HG02938 (cell line): Measurements from ENCODE around the gene PRKCB.
"Not testable (repeated sequence)": the region's sequence is repeated elsewhere in the genome, so short reads cannot be mapped to it uniquely, and the experiment has no call there.

Source experiments
- ATAC-seq: cut with Tn5 transposase; IDR thresholded peaks from one replicate; pipeline ENCODE4 v1.9.1; 2021; ENCODE audit warnings: mild to moderate bottlenecking, moderate library complexity; ENCODE audit not compliant: unreplicated experiment

The PRKCB gene

GRCh38 chr16:23900480-23901177, 64.8 kb downstream of the PRKCB start:
- ATAC-seq = no peak

- ATAC-seq = no peak
Measured at GRCh38 chr16:23901178-23902033, 65.6 kb downstream of the PRKCB start.

GRCh38 chr16:23902034-23902747, 66.4 kb downstream of the PRKCB start:
- no peak for ATAC-seq

DNA sequence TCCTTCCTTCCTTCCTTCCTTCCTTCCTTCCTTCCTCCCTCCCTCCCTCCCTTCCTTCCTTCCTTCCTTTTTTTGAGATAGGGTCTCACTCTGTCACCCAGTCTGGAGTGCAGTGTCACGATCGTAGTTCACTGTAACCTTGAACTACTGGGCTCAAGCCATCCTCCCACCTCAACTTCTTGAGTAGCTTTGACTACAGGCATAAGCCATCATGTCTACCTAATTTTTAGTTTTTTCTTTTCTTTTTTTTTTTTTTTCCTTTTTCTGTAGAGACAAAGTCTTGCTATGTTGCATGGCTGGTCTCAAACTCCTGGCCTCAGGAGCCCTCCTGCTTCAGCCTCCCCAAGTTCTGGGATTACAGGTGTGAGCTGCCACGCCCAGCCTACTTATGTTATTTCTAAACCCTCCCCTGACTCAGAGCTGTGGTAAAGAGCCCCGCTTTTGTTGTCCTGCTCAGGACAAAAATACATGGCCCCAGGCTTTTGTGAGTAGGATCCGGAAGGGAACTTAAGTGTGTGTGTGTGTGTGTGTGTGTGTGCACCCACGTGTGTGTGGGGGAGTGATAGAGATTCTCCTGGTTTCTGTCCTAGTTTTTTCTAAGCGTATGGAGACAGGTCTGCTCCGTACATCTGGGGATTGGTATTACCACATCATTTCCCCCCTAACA, 67.1 kb downstream of the PRKCB start:
- no peak for ATAC-seq

GRCh38 chr16:23905027-23905426, 69.2 kb downstream of the PRKCB start:
- no peak for ATAC-seq

DNA sequence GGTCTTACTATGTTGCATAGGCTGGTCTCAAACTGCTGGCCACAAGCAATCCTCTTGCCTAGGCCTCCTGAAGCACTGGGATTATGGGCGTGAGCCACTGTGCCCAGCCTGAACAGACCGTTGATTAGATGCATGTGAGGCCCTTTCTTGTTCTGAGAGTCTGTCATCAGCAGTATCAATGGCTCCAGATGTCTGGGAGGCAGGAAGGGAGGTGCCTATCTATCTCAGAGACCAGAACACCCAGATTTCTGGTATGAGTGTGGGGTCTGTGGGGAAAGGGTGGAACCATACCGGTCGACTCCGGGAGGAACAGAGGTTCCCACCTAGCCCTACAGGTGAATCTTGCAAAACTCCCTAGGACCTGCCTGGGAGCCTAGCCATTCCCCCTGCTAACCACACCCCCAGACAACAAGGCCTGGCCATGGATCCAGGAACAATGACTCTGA, 71.7 kb downstream of the PRKCB start:
- ATAC-seq = no peak

DNA sequence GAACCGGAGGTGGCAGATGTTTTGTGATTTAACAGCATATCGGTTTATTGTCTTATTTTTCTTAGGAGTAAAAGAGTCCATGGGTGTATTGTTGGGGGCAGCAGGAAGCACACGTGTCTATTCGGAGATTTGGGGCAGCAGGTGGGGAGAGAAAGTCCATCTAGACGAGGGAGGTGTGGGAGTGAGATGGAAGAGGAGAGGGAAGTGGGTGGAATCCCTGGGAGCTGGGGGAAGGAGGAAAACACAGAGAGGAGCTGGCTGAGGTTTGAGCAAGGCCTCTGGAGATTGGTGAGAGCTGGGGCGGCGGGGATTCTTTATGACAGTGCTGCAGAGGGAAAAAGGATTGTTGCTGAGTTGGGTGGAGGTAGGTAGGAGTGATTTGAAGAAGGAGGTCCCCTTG, 72.1 kb downstream of the PRKCB start:
- no peak for ATAC-seq

- ATAC-seq = no peak
Measured at GRCh38 chr16:23908790-23909189, 73.0 kb downstream of the PRKCB start.

DNA sequence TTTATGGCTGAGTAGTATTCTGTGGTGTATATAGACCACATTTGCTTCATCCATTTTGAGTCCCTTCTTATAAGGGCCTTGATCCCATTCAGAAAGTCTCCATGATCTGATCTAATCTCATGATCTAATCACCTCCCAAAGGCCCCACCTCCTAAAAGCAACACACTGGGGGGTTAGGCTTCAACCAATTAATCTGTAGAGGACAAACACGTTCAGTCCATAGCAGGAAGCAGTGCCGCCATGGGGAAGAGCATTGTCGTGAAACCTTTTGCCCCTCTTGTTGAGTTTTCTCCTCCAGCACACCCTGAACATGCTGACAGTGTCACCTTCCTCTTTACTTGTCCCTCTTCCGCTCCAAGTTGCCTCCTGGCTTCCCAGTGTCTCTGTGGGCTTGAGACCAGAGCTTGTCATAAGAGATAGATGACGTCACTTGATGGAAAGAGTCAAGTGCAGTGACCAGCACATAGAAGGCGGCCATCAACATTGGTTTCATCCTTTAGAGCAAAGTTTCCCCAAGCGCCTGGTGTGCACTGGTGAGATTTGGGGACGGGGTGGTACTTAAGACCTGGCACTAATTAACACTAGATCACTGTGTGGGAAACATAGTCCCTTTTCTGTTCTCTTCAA, 74.1 kb downstream of the PRKCB start:
- ATAC-seq = no peak

GRCh38 chr16:23914946-23915530, 79.3 kb downstream of the PRKCB start:
- no peak for ATAC-seq

GRCh38 chr16:23916552-23916951, 80.8 kb downstream of the PRKCB start:
- not testable (repeated sequence) for ATAC-seq

DNA sequence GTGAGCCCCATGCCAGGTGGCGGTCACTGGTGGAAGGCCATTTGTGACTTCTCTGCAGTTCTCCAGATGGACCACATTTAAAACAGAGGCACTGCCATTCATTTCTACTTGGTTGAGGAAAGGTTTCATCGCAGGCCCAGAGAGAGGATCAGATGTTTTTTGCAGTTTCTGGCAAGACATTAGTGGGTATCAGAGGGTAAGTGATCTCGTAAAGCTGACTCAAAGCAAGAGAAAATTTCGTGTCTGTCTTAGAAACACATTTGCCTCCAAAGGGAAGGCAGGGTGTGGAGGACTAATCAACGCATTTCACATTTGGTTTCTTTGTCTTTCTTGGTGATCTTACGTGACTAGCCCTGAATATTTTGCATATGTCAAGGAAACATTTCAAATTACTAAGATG, 81.8 kb downstream of the PRKCB start:
- ATAC-seq = no peak

GRCh38 chr16:23920446-23920845, 84.7 kb downstream of the PRKCB start:
- no peak for ATAC-seq

DNA sequence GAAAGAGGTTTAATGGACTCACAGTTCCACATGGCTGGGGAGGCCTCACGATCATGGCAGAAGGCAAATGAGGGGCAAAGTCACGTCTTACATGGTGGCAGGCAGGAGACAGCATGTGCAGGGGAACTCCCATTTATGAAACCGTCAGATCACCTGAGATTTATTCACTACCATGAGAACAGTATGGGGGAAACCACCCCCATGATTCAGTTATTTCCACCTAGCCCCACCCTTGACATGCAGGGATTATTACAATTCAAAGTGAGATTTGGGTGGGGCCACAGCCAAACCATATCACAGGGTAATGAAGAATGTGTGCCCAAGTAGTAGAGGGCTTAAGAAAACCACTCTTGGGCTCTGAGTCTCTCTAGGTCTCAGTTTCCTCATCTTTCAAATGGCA, 85.1 kb downstream of the PRKCB start:
- ATAC-seq = no peak

DNA sequence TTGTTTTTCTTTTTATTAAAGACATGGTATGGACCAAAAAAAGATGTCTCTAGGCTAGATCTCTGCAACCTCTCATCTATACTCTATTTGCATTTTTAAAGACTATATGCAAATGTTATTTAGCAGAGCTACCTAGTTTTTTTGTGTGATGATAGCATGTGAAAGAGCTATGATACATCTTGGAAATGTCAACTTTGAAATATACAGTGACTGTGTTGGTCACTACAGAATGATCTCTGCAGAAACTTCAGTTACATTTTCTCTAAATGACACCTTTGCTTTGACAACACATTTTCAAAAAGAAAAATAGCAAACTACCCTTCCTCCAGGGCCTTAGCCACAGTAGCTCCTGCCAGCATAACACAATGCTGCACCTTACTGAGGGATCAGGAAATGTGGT, 86.6 kb downstream of the PRKCB start:
- ATAC-seq = no peak

DNA sequence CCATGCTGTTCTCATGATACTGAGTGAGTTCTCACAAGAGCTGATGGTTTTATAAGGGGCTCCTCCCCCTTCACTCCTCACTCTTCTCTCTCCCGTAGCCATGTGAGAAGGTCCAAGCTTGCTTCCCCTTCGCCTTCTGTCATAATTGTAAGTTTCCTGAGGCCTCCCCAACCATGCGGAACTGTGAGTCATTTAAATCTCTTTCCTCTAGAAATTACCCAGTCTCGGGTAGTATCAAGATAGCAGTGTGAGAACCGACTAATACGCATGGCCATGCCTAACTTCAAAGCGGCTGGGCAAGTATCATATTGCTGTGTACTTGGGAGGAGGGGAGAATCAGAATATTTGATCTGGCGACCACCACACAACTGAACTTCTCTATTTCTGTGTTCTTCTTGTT, 88.3 kb downstream of the PRKCB start:
- ATAC-seq = no peak

DNA sequence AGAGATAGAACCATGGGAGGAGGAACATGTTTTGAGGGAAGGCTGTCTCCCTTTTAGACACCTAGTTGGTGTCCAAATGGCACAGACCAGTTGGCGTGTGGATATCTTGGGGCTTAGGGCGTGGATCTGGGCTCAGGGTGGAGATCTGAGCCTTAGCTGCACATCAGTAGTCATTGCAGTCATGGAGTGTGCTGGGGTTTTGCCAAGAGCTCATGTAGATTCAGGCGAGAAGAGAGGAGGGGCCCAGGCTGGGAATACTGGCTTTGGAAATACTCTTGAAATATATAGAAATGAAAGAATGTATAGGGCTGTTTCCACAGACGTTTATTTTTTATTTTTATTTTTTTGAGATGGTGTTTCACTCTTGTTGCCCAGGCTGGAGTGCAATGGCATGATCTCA, 92.0 kb downstream of the PRKCB start:
- no peak for ATAC-seq

DNA sequence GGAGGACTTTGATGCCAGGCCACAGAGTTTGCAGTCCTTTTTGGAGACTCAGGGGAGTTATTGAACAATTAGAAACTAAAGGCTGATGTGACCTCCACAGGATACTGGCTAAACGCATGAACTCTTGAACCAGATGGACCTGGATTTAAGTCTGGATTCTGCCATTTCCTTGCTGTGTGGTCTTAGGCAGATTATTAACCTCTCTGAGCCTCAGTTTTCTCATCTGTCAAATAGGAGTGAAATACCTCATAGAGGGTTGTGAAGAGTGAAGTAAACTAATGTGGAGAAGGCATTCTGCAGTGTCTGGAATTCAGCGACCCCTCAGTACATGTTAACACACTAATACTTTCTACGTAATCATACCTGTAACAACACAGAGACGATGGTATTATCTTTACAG, 93.5 kb downstream of the PRKCB start:
- no peak for ATAC-seq

DNA sequence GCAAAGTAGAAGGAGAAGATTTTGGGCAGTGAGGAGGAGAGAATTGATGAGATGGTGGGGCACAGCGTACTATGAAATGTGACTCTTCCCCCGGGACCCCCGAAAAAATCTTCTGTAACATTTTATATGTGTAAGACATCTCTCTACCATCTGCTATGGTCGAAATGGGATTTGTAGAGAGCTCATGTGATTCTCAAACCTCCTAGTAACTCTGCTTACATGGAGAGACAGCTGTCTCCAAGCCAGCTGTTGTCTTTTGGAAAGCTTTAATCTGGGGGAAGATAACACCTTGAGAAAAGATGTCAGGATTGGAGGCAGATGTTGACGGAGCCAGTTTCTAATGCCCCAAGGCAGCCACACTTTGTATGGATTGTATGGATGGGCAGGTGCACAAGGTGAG, 94.1 kb downstream of the PRKCB start:
- no peak for ATAC-seq

DNA sequence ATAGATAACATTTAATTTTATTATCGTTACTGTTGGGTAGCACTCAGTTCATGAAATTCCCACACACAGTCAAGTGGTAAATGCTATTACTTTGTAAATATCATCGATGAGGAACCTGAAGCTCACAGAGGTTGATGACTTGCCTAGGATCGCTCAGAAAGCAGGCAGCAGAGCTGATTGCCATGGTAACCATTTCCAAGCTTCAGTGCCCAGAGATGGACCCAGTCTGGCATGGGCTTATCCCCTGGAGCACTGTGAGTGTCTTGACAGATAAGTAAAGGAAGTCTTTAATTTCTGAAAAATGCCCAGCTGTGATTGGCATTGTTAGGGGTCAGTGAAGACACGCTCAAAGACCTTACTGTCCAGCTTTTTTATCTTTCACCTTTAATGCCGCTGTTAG, 95.0 kb downstream of the PRKCB start:
- ATAC-seq = no peak
